HG03575 (cell line): ENCODE measurements around the gene TNIP3.
"Not testable (repeated sequence)": the region's sequence is repeated elsewhere in the genome, so short reads cannot be mapped to it uniquely, and the experiment has no call there.

Experiments used
- ATAC-seq: cut with Tn5 transposase; IDR thresholded peaks from one replicate; pipeline ENCODE4 v1.9.1; 2021; ENCODE audit not compliant: unreplicated experiment, insufficient number of reproducible peaks, low FRiP score; ENCODE audit errors: extremely low read depth

The TNIP3 gene

DNA sequence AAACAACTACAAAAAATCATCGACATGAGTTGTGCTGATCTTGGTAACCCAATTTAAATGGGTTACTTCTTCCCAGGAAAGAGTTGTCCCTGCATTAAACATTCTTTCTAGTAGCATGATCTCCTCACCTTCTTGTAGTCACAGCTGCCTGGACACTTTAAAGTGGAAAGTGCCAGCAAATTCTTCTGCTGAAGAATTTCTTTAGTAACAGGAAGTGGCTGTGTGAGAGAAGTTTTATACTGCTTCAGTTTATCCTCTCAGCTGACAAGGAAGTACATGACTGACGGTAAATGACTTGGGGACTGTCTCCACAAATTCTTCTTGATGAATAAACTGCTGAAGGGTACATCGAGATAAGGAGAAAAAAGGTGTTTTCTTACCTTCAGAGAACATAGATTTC lies 18.2 kb upstream of the TNIP3 start:
- no peak for ATAC-seq

DNA sequence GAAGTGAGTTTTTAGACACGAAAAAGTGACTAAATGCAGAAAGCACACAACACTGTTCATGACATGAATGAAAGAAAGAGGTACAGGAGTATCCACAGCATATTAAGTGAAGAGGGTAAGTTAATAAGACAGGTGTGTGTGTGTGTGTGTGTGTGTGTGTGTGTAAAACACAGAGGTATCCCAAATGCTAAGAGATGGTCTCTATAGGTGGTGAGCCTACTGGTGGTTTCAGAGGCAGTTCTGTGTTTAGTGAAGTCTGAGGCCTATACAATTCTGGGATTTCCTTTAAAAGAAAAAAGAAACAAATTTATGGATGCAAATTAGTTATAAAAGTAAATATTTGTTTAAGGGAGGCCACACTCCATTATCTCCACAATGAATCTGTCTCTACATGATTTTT lies 17.4 kb upstream of the TNIP3 start:
- no peak for ATAC-seq

DNA sequence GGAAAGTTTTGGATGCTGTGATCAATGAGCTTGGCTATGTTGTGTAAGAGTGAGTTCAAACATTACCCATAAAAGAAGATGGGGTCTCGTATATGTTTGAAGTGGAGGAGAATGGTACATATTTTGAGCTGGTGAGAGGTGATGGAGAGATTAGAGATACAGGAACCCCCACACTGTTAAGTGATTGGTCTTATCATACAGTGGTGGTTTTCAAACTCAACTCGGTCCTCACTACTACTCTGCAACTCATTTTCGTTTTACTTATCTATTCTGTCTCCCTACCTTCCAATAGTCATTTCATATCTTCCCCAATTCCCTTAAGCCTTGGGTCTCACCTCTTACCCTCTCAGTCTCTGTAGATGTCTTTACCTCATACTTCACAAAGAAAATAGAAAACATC lies 16.4 kb upstream of the TNIP3 start:
- no peak for ATAC-seq

DNA sequence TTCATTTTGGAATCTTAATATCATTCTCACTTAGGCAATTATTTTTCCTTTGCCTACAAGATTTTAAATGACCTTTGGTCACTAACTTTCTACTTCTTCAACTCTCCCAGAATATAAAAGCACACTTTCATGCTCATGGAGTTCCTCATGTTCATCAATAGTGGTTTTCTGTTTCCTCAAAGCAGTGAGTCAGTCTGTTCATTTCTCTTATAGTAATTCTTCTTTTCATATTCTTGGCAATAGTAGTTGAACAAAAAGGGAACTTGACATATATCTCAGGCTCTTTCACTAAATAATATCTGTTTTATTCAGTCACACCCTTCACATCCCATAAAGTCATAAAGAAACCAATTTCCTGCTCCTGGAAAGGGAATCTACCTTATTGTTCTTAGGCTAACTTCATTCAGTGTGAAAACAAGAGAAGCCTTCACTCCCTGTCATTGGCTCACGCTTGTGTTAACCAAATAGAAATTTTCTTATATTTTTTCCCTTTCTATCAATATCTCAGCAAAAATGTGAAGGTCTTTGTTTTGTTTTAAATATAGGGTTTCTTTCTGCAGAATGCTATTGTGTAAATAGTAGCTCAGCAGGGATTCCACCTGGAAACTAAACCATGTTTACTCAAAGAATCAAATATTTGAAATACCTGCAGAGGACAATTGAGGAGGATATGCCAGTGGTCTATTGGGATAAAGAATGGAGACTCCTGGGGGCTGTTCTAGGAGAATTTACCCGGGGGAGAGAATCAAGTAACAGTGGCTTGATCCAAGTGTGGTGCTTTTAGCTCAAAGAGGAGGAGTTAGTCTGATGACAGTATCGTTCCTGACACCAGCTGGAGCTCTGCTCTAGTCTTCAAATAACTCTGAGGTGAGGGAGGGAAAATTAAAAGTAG lies 13.4 kb upstream of the TNIP3 start:
- ATAC-seq: no peak

DNA sequence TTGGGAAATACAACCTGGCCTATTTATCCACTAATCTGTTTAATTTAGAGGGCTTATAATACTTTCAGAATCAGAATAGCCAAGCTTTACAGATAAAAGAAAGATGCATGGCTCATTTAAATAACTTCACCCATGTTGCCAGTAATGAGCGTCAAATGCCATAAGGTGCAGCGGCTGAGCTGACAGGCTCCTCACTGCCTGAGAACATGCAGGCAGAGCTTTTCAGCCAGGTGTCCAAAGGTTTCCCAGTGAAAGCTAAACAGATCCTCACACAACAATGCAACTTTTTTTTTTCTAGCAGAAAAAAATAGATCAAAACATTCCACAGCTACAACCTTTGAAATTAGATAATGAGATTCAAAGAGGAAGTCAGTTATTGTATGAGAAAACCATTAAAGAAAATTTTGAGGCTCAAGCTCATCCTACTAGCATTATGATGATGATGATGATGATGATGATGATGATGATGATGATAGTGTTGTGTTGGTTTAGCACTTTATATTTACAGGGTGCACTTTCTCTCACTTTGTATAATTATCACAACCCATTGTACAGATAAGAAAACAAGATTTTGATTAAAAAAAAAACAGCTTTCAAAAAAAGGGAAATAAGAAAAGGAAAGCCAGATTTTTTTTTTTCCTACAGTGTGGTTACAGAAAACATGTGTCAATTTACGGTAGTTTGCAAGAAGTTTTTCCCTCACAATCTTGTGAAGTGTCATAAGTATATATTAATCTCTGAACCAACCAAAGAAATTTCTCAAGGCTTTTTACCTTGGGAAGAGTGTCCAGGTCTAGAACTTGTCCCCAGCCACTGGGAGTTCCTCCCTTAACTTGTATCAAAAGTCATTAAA lies 12.2 kb upstream of the TNIP3 start:
- no peak for ATAC-seq

DNA sequence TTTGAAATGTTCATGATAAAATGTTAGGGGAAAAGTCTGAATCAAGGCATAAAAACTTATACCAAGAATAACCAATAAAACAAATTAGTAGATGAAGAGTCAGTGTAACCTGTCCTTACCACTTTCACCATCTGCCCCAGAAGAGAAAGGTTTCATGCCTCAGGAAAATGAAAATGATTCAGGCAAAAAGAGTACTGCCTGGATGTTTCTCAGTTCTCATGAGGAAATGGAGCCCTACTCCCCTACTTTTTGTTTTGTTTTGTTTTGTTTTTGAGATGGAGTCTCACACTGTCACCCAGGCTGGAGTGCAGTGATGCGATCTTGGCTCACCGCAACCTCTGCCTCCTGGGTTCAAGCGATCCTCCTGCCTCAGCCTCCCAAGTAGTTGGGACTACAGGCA lies 7.4 kb upstream of the TNIP3 start:
- not testable (repeated sequence) for ATAC-seq

DNA sequence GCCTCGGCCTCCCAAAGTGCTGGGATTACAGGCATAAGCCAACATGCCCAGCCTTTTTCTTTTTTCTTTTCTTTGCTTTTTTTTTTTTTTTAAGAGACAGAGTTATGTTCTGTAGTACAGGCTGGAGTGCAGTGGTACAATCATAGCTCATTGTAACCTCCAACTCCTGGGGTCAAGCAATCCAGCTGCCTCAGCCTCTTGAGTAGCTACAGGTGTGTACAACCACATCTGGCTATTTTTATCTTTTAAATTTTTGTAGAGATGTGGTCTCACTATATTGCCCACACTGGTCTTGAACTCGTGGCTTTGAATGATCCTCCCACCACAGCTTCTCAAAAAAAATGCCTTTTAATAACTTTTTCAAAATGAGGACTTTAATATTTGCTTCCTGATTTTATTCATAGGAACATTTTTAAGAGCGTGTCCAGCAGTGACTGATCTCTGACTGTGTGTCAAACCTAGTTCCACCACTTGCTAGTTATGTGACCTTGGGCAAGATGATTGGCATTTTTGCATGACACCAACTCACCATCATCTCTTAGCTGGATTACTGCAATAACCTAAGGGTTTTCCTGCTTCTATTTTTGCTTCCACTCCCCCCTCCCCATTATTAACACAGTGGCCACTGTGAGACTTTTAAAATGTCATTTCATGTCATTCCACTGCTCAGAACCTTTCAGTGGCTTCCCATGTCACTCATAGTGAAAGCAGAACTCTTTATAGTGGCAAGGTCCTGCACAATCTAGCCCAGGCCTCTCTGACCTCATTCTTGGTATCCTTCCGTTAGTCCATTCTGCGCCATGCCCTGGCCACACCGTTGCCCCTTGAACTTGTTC lies 4.5 kb upstream of the TNIP3 start:
- ATAC-seq: peak; percentile 59

DNA sequence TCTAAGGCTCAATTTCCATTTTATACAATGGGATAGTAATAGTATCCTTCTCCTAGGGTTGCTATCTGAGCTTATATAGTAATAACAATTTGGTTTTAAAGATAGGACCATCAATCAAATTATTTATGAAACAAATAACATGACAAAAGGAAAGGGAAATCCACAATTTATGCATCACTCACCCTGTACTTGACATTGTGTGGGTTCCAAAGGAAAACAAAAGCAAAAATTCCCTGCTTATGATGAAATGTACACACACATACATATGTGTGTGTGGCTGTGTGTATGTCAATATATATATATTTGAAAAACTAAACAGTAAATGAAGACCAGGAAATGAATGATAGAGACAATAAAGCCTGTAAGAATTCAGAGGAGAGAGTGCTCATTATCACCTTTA lies 2.9 kb upstream of the TNIP3 start:
- no peak for ATAC-seq

DNA sequence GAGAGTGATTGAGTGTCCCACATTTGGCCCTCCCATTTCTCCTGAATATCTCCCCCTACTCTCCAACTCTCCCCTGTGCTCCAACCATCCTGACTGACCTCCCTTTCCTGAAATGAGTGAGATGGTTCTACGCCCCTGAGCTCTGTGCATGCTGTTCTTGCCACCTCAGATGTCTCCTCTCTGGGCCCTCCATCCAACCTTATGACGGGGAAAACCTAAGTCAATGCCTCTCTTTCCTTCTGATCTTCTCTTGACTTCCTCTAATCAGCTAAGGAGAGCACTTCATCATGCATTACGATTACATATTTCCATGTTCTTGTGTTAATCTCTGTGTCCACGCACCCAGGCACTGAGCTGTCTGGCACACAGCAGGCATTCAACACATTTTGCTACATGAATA lies 1.1 kb upstream of the TNIP3 start:
- no peak for ATAC-seq

DNA sequence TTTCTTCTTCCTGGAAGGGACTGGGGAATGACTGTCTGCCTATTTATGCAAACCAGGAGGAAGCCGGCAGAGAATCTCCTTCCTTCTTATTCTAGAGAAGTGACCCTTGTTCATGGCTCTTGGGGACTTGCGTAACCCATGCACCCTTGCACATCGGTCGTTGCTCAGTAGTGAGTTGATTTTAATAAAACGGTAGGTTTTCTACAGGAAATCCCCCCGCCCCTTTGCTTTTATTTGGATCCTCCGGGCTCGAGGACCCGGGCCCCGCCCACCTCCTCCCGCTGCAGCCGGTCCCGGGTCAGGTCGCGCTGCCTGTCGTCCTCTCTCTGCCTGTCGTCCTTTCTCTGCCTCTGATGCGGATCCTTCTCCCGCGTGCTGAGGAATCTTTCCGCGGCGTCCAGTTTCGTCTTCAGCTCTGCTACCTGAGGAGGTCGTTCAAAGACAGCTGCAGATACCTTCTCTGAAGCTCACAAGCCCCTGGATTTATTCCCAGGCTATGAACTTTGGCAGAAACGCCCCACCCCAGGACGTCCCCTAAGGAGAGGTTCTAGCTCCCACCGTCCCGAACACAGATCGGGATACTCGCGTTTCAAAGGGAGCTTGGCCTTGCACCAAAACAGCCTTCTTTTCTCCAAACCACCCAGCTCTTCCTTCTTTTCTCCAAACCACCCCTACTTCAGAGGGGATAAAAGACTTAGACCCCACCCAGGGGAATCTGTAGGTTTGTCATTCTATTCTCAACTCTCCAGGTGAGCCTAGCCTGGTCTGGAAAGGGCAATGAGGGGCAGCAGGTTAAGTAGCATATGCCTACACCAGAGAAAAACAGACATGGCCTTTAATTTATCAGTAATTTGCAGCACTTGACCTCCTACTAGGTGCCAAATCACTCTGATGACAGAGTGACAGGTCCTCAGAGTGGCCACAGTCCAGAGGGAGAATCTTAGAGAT lies 7.0 kb downstream of the TNIP3 start:
- ATAC-seq: no peak

DNA sequence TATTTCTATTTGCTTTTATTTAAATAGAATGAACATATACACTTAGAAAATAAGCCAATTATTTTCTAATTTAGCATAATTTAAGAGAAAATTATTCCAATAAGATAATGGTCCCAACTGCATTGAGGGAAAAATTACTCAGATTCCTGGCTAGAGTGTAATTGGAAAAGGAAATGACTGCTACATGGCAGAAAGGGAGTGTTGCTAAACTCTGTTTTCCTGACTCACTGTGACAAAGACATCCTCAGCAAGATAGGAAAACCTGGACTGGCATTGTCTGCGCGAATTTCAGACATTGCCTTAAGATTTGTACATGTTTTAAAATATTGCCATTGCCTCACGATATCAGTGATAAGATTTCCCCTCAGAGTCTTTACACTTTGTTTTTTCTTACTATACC lies 8.2 kb downstream of the TNIP3 start:
- ATAC-seq: no peak

DNA sequence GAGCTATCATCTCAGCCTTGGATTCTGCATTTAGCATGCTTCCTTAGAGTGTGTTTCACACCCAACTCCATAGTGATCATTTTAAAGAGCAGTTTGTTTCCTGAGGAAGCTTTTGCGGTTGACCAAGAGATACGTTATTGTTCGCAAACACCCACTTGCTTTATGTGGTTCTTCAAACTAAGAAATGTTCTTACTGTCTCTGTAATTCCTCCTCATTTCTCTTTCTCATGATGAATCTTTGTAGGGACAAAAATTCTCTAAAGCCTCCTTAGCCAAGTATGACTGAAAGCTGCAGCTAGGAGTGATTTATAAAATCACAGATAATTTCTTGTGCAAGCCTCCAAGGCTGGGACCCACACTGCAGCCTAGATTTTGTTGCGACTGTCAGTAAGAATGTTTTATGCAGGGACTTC lies 10.0 kb downstream of the TNIP3 start:
- no peak for ATAC-seq

DNA sequence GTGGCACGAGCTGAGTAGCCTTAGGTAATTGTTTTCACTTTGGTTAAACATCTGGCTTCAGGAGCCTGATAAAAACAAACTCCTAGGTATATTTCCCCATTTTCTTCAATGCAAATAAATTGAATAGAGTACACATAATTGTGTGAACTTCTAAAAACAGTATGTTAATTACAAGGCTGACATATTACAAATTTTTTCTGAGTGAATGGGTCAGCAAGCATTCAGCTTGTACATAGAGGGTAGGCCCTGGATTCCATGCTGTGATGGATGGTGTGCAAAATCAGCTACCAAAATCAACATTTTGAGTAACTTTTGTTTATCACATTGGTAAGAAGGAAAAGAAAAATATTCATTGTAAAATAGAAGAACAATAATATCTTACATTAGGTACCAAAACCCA lies 12.2 kb downstream of the TNIP3 start:
- ATAC-seq: no peak

DNA sequence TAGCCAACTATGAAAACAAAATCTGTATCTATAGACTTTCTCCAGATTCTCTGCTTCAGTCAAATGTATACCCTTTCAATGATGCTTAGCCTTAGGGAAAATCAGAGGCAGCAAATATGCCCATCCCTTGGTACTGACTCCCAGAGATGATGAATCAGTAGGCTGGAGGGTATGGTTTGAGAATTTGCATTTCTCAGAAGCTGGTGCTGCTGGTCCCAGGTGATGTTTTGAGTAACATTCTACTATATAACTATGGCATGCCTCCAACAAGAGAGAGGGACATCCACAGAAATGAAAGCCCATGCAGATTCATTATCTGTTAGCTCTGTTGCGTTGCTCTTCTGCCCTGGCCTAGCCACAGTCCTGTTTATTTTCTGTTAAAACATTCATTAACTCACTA lies 13.6 kb downstream of the TNIP3 start:
- no peak for ATAC-seq

DNA sequence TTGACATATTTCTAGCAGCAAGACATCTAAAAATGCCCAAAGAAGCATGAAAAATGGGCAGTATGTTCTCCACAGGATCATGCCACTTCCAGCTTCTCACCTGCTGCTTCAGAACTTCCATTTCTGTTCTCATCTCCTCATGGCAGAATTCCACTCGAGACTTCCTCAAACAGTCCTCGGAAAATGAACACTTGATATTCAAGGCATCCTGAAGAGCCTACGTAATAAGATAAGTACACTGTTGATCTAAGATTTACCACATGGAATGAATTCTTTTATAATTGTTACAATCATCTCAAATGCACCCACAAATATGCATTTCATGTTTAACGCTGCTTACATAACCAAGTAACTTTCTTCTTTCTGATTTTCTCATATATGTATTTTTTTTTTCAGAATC lies 14.1 kb downstream of the TNIP3 start:
- ATAC-seq: no peak

DNA sequence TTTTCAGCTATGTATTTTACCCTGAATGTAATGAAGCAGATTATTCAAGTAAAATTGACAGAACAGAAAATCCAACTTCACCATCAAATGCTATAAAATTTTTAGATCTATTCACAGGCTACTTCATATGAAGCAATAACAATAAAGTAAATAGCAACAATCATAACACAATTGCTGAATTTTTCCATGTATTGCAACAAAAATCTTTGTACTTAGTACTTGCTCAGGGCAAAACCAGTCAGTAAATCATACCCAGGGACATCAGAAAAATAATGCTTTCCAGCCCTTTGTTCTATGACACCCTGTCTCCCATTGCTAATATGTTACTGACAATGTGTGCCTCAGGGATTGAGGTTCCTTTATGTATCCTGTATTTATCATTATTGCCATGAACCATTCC lies 15.5 kb downstream of the TNIP3 start:
- ATAC-seq: no peak

DNA sequence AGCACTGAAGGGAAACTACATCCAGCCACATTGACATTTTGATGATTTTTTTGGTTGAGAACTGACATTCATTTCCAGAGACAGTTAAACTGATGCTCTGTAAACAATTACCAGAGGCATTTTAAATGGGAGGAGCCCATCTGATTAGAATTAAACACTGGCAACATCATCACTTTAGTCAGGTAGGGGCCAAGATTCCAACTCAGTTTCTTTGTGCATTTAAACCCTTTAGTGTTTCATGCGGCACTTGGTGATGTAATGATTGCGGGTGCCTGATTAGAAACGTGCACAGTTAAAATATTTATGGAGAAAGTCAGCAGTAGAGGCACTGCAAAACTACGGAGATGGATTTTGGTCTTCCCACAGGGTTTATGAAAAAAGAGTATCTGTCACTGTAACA lies 16.1 kb downstream of the TNIP3 start:
- no peak for ATAC-seq

DNA sequence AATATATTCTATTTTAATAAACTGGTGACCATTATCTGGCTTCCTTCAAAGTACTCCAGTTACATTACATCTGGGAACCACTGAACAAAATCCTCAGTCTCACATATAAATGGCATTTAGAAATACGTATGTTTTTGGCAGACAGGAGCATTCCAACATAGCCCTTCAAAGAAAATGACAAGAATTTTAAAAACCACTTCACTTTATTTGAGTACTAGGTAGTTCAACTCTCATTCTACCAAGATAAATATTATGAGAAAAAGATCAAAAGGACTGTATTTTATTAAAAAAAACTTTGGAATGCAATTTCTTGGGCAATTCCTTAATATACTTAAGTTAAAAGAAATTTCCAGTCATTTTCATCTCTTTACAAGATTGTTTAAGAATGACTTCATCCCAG lies 17.6 kb downstream of the TNIP3 start:
- ATAC-seq: no peak
